ENCODE results near the gene MAS1. TPM values are rescaled to one million over a fixed set of nuclear protein-coding genes. Genes with fewer than 3 reads are reported as not detected.

MAS1 gene
- polyA plus RNA-seq, 2 of the 4 experiments (the other 2 are of a cell fraction), result not detected

Other genes starting within 250 kb of the MAS1 start
- 34.8 and 63.2 TPM in 2 replicates for gene SOD2, start 197.7 kb upstream of the MAS1 start, polyA plus RNA-seq (2011; rRNA removed)
- gene SOD2, start 197.7 kb upstream of the MAS1 start, polyA plus RNA-seq (2017; fragmentation: RNase III; extraction: RNeasy Plus Mini Kit Qiagen cat#74134 plus additional on column Dnase treatment), result 81.0 to 81.3 TPM (median 81.1 TPM) in 3 replicates
- 42.4 and 46.1 TPM in 2 replicates for gene WTAP, start 163.5 kb upstream of the MAS1 start, polyA plus RNA-seq (2011; rRNA removed)
- 53.2 to 54.0 TPM (median 53.9 TPM) in 3 replicates for gene WTAP, start 163.5 kb upstream of the MAS1 start, polyA plus RNA-seq (2017; fragmentation: RNase III; extraction: RNeasy Plus Mini Kit Qiagen cat#74134 plus additional on column Dnase treatment)
- 37.3 and 45.5 TPM in 2 replicates for gene ACAT2, start 128.9 kb upstream of the MAS1 start, polyA plus RNA-seq (2011; rRNA removed)
- gene ACAT2, start 128.9 kb upstream of the MAS1 start, polyA plus RNA-seq (2017; fragmentation: RNase III; extraction: RNeasy Plus Mini Kit Qiagen cat#74134 plus additional on column Dnase treatment), result 33.1 to 44.8 TPM (median 44.7 TPM) in 3 replicates
- 170 and 215 TPM in 2 replicates for gene TCP1, start 101.4 kb upstream of the MAS1 start, polyA plus RNA-seq (2011; rRNA removed)
- gene TCP1, start 101.4 kb upstream of the MAS1 start, polyA plus RNA-seq (2017; fragmentation: RNase III; extraction: RNeasy Plus Mini Kit Qiagen cat#74134 plus additional on column Dnase treatment), result 367 to 416 TPM (median 379 TPM) in 3 replicates
- 120 and 142 TPM in 2 replicates for gene MRPL18, start 100.5 kb upstream of the MAS1 start, polyA plus RNA-seq (2011; rRNA removed)
- gene MRPL18, start 100.5 kb upstream of the MAS1 start, polyA plus RNA-seq (2017; fragmentation: RNase III; extraction: RNeasy Plus Mini Kit Qiagen cat#74134 plus additional on column Dnase treatment), result 102 to 127 TPM (median 115 TPM) in 3 replicates
- 0.07 and 0.09 TPM in 2 replicates for gene PNLDC1, start 90.7 kb upstream of the MAS1 start, polyA plus RNA-seq (2011; rRNA removed)
- gene PNLDC1, start 90.7 kb upstream of the MAS1 start, polyA plus RNA-seq (2017; fragmentation: RNase III; extraction: RNeasy Plus Mini Kit Qiagen cat#74134 plus additional on column Dnase treatment), result 0.08 to 0.13 TPM (median 0.12 TPM) in 3 replicates
- gene IGF2R, start 78.1 kb downstream of the MAS1 start, polyA plus RNA-seq (2011; rRNA removed), result 17.6 and 25.6 TPM in 2 replicates
- 22.6 to 24.9 TPM (median 24.3 TPM) in 3 replicates for gene IGF2R, start 78.1 kb downstream of the MAS1 start, polyA plus RNA-seq (2017; fragmentation: RNase III; extraction: RNeasy Plus Mini Kit Qiagen cat#74134 plus additional on column Dnase treatment)
- gene SLC22A1, start 230.8 kb downstream of the MAS1 start, polyA plus RNA-seq (2011; rRNA removed), result 0.87 and 2.1 TPM in 2 replicates
- gene SLC22A1, start 230.8 kb downstream of the MAS1 start, polyA plus RNA-seq (2017; fragmentation: RNase III; extraction: RNeasy Plus Mini Kit Qiagen cat#74134 plus additional on column Dnase treatment), result 1.6 to 2.1 TPM (median 1.7 TPM) in 3 replicates